GM12878 (cell line): ENCODE measurements around the gene ZSWIM6. TPM values are rescaled to one million over a fixed set of nuclear protein-coding genes. Genes with fewer than 3 reads are reported as not detected.

Experiments
- ATAC-seq: fragments of 200-7000 bp; cut with Tn5 transposase; 3 replicates; pipeline ENCODE4 v1.9.1; 2020; ENCODE audit warnings: mild to moderate bottlenecking, moderate library complexity
- BruUV-seq: library from RNA; stranded (reverse); fragments of 400-500 nt; replicated peaks from 2 replicates; lab custom pipeline; 2021; lab: Mats Ljungman, UMichigan
- CTCF ChIA-PET: fragments of 300-600 bp; sonication (Branson Sonifier 250); formaldehyde crosslinking; extraction: SDS; loops from one replicate; lab custom pipeline; 2021; ENCODE audit warnings: inconsistent platforms; lab: Yijun Ruan, JAX
- POLR2A ChIA-PET: fragments of 350-600 bp; formaldehyde crosslinking; extraction: SDS; loops from one replicate; lab custom pipeline; 2021; ENCODE audit warnings: inconsistent platforms; lab: Charles Lee
- RAD21 ChIA-PET: fragments of 300-600 bp; sonication (Branson Sonifier 250); formaldehyde crosslinking; loops from one replicate; lab custom pipeline; 2023; ENCODE audit warnings: antibody characterized with exemption; ENCODE audit not compliant: unreplicated experiment; lab: Charles Lee
- SMC1A ChIA-PET: fragments of 300-600 bp; sonication (Branson Sonifier 250); formaldehyde crosslinking; loops from one replicate; lab custom pipeline; 2023; ENCODE audit not compliant: unreplicated experiment, uncharacterized antibody; lab: Charles Lee
- DNase-seq: peaks from one replicate; pipeline ENCODE4 v3.0.0-alpha.2; 2011; ENCODE audit warnings: low read depth, low spot score
- FAIRE-seq: peaks from 3 replicates; lab custom pipeline; 2011; peaks lifted over from hg19 to GRCh38; lab: Jason Lieb, UNC
- H2AFZ ChIP-seq: 2 replicates; pipeline ENCODE4 v1.6.0; 2011; ENCODE audit warnings: low read depth, low read length, control low read depth; ENCODE audit not compliant: control insufficient read depth
- H3K27ac ChIP-seq: 2 replicates; pipeline ENCODE4 v1.5.1; 2011; ENCODE audit warnings: control low read depth; ENCODE audit not compliant: control insufficient read depth, insufficient read depth
- H3K27me3 ChIP-seq, 2 experiments: replicated peaks in 1 of 2; 2 replicates each; pipeline versions ENCODE4 v1.6.0 to v1.6.1; 2011; ENCODE audit warnings: low read length in 1 of 2; ENCODE audit not compliant: control insufficient read depth in 2 of 2, insufficient read depth in 2 of 2
- H3K36me3 ChIP-seq, 2 experiments: 2 replicates each; pipeline ENCODE4 v1.5.1; 2011; ENCODE audit warnings: low read length in 1 of 2; ENCODE audit not compliant: control insufficient read depth in 2 of 2, insufficient read depth in 2 of 2
- H3K4me1 ChIP-seq: 2 replicates; pipeline ENCODE4 v1.6.1; 2011; ENCODE audit warnings: mild to moderate bottlenecking, low read length, moderate library complexity, mixed read lengths; ENCODE audit not compliant: control insufficient read depth, insufficient read depth
- H3K4me2 ChIP-seq: 2 replicates; pipeline ENCODE4 v1.6.0; 2011; ENCODE audit warnings: control low read depth; ENCODE audit not compliant: control insufficient read depth, insufficient read depth
- H3K4me3 ChIP-seq: fragments of 200-600 bp; sonication (generic); 2 replicates; pipeline ENCODE4 v1.5.1; 2016
- H3K79me2 ChIP-seq: 2 replicates; pipeline ENCODE4 v1.6.0; 2011; ENCODE audit warnings: low read length; ENCODE audit not compliant: control insufficient read depth, insufficient read depth
- H3K9ac ChIP-seq: 2 replicates; pipeline ENCODE4 v1.8.0; 2011; ENCODE audit warnings: low read length, control low read depth, mixed read lengths; ENCODE audit not compliant: control insufficient read depth, insufficient read depth
- H3K9me3 ChIP-seq: replicated peaks from 3 replicates; pipeline ENCODE4 v1.5.1; 2011; ENCODE audit warnings: mild to moderate bottlenecking, low read length; ENCODE audit not compliant: control insufficient read depth, insufficient read depth
- H4K20me1 ChIP-seq: 2 replicates; pipeline ENCODE4 v1.6.0; 2011; ENCODE audit not compliant: control insufficient read depth, insufficient read depth
- ATF2 ChIP-seq: IDR thresholded peaks from 2 replicates; pipeline ENCODE4 v1.6.1; 2012; ENCODE audit warnings: low read length, inconsistent platforms
- CREM ChIP-seq: IDR thresholded peaks from 2 replicates; pipeline ENCODE4 v1.6.1; 2014; ENCODE audit warnings: antibody characterized with exemption, low read depth
- GATAD2B ChIP-seq: fragments of 450-650 bp; conservative IDR thresholded peaks from 2 replicates; pipeline ENCODE4 v1.6.1; 2017; ENCODE audit warnings: low read depth, mild to moderate bottlenecking, moderate library complexity
- MEF2A ChIP-seq: IDR thresholded peaks from 2 replicates; pipeline ENCODE4 v1.6.1; 2011; ENCODE audit warnings: low read depth, mild to moderate bottlenecking, low read length, moderate library complexity; ENCODE audit not compliant: insufficient read depth
- MLLT1 ChIP-seq: fragments of 450-650 bp; IDR thresholded peaks from 2 replicates; pipeline ENCODE4 v1.6.1; 2016; ENCODE audit warnings: mild to moderate bottlenecking
- MYC ChIP-seq: IDR thresholded peaks from 2 replicates; pipeline ENCODE4 v1.6.1; 2011; ENCODE audit warnings: mild to moderate bottlenecking, low read length, moderate library complexity, inconsistent platforms; ENCODE audit not compliant: insufficient read depth, insufficient replicate concordance, insufficient read length, severe bottlenecking
- PRDM15 ChIP-seq: fragments of 450-650 bp; formaldehyde crosslinking; IDR thresholded peaks from 2 replicates; pipeline ENCODE4 v1.4.0; 2020; ENCODE audit warnings: mild to moderate bottlenecking, moderate library complexity
- RBBP5 ChIP-seq: fragments of 200-600 bp; sonication (generic); conservative IDR thresholded peaks from 2 replicates; pipeline ENCODE4 v1.6.1; 2016
- WGBS: methylation state at CpG from one replicate; pipeline ENCODE4 v1.1.6; 2016; ENCODE audit warnings: low lambda C conversion rate; ENCODE audit not compliant: insufficient replicate concordance, insufficient coverage; ENCODE audit errors: missing lambda C conversion rate; 5-methylcytosine and 5-hydroxymethylcytosine counted together
- in situ Hi-C: fragments of 300-500 bp; cut with MboI; formaldehyde crosslinking; loops from 9 replicates; pipeline ENCODE4 v1.14.3; 2018; ENCODE audit warnings: mixed read lengths
- intact Hi-C: fragments of 100-400 bp; cut with micrococcal nuclease; formaldehyde crosslinking; loops from one replicate; pipeline ENCODE4 v1.14.2; 2022; ENCODE audit not compliant: unreplicated experiment
- polyA plus RNA-seq, 11 experiments: library from polyadenylated mRNA; depleted of rRNA in 4 of 11; unstranded in 6 of 11; stranded (reverse) in 5 of 11; fragments of >200 nt; fragmentation: Nextera tagmentation in 4 of 11; fragmentation: Illumina TruSeq in 1 of 11; extraction: Ambion mirVana in 4 of 11; extraction: Trizol in 1 of 11; gene quantifications; 1 replicate in 1 of 11; 2 replicates in 10 of 11; pipeline versions ENCODE4 v1.2.1 to v1.2.3, GENCODE V29; 2011 to 2016; ENCODE audit warnings: inconsistent platforms in 2 of 11, missing spikeins in 2 of 11, low read depth in 1 of 11
- total RNA-seq, 4 experiments: library from RNA; depleted of rRNA in 3 of 4; stranded (reverse); fragments of >200 nt in 3 of 4; fragmentation: Illumina TruSeq in 1 of 4; extraction: Trizol in 1 of 4; gene quantifications; 2 replicates each; pipeline versions ENCODE4 v1.2.1 to v1.2.3, GENCODE V29; 2013 to 2021

ZSWIM6 gene
- total and polyA plus RNA-seq, 10 of the 15 experiments (the other 5 are each of a cell fraction or from before 2014, with no cell fraction given), result 0.53 to 6.2 (median 3.4) TPM

- no peaks in the 10 kb centered on the region for H3K9me3 ChIP-seq
- FAIRE-seq (no peak), ATAC-seq (peak; percentile 34; the same call in 2 of the 3 replicates), DNase-seq (no peak)
- H3K79me2 ChIP-seq, result no peaks in the 10 kb centered on the region
- no peak overlapping the region for H3K27ac ChIP-seq
- H3K4me3 ChIP-seq, result no peak overlapping the region
- intact Hi-C loops, result no loop called here
- H3K27me3 ChIP-seq, result no peaks in the 10 kb centered on the region
- no peaks in the 10 kb centered on the region for H3K36me3 ChIP-seq
- no peak overlapping the region for H2AFZ ChIP-seq
- POLR2A ChIA-PET, result no interaction called here
- H4K20me1 ChIP-seq, result no peaks in the 10 kb centered on the region
- TF ChIP-seq RBBP5, result no peak
- TF ChIP-seq MEF2A, result no peak
- TF ChIP-seq MLLT1, result no peak
- TF ChIP-seq CREM, result no peak
- TF ChIP-seq, all 136 proteins: peak for 0
- H3K9ac ChIP-seq, result no peak overlapping the region
- ChIA-PET SMC1A (interaction anchor here (1.3 to 1.5 kb wide), 2 partner anchors 9 to 10 kb away, joined by 3 read pairs; no protein-coding TSS in a partner anchor), CTCF (interaction anchor here (5.1 kb wide), 1 partner anchor 8 kb away, joined by 24 read pairs; no protein-coding TSS in a partner anchor), RAD21 (no interaction called here)
- BruUV-seq, result no TSS peak
- in situ Hi-C loops, result no loop called here
- no peaks in the 10 kb centered on the region for H3K4me1 ChIP-seq
- no peak overlapping the region for H3K4me2 ChIP-seq
Observed at GRCh38 chr5:61349935-61350334, 17.9 kb downstream of the ZSWIM6 start.

- POLR2A ChIA-PET, result no interaction called here
- Histone ChIP-seq H3K36me3 (no peaks in the 10 kb centered on the region), H3K4me2 (no peak overlapping the region), H3K4me1 (no peaks in the 10 kb centered on the region), H2AFZ (no peak overlapping the region), H3K27me3 (no peaks in the 10 kb centered on the region), H3K4me3 (no peak overlapping the region), H3K9ac (no peak overlapping the region), H3K9me3 (no peaks in the 10 kb centered on the region), H4K20me1 (no peaks in the 10 kb centered on the region), H3K27ac (no peak overlapping the region), H3K79me2 (no peaks in the 10 kb centered on the region)
- in situ Hi-C loops (no loop called here), intact Hi-C loops (no loop called here)
- CTCF ChIA-PET, result no interaction called here
- no peak for ATAC-seq
- FAIRE-seq, result no peak
- no TSS peak for BruUV-seq
- SMC1A ChIA-PET, result no interaction called here
- RAD21 ChIA-PET, result no interaction called here
- no peak for DNase-seq
- 65% methylated on average over 4 of the region's 4 CpGs for WGBS
- no peak for TF ChIP-seq PRDM15 (CRISPR knock-in tag)
- no peak for TF ChIP-seq MYC
- TF ChIP-seq GATAD2B, result no peak
- TF ChIP-seq ATF2, result no peak
Observed at GRCh38 chr5:61350535-61350934, 18.5 kb downstream of the ZSWIM6 start.
